Activated gamma-delta T cell (primary cell): ENCODE measurements around the gene NRG3.

Source experiments
- DNase-seq: peaks from one replicate; lab custom pipeline; 2025; lab: John Stamatoyannopoulos, UW
- total RNA-seq, 2 donors: gene quantifications; one replicate each; lab custom pipeline; 2026; lab: John Stamatoyannopoulos, UW

Gene NRG3
- 0 reads per million in 2 donors for total RNA-seq

DNA sequence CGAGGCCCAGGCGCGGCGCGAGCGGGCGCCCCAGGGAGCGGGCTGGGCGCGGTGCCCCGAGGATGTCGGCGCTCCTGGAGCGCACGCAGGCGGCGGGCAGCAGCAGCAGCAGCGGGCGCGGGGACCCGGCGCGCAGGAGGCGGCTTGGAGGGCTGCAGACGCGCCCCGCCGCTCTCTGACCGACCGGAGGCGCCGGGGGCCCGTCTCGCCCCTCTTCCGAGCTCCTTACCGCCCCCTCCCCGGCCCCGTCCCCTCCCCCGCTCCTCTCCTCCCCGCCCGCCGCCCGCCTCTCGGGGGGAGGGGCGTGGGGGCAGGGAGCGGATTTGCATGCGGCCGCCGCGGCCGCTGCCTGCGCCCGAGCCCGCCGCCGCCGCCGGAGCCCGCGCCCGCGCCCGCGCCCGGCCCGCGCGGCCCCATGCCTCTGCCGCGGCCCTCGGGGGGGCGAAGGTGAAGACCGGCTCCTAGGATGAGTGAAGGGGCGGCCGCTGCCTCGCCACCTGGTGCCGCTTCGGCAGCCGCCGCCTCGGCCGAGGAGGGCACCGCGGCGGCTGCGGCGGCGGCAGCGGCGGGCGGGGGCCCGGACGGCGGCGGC lies at the start of gene NRG3:
TSS of gene NRG3 (plus strand) at position 320 of the 592 bp plus-strand sequence.
- DNase-seq: no peak

DNA sequence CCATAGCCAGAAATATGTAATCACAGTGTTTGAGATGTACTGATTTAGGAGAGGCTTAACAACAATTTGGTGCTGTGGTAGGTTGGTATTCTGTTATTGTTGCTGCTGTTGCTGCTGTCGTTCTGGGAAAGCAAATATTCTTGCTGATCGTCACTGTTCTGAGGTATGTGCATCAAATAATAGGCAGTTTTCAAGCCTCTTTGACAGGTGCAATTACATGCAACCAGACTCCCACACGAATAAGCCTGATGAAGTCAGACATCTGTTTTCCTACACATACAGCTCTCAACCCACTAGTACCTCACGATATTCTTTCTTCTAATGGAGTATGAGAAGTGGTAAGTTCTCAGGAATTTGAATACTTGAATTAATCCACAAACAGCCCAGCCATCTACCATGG lies 46.7 kb upstream of the NRG3 start:
- DNase-seq: no peak

DNA sequence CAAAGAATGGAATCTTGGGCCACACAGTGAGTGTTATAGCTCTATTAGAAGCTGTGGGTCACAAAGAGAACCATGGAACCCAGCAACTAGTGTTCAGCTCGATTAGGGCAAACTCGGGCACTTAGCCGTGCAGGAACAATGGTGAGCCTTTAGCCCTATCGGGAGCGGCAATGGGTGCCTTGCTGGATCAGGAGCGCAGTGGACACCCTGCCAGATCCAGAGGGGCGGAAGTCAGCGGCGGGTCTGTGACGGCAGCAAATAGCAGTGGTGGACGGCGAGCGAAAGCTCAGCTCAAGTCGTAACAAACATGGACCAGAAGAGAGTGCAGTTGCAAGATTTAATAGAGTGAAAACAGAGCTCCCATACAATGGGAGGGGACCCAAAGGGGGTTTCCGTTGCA lies 43.9 kb upstream of the NRG3 start:
- DNase-seq: no peak

GRCh38 chr10:81838950-81839349 lies 36.0 kb upstream of the NRG3 start:
- DNase-seq: no peak

- DNase-seq: no peak
Observed at GRCh38 chr10:81843042-81843441, 32.0 kb upstream of the NRG3 start.

GRCh38 chr10:81847675-81848074 lies 27.3 kb upstream of the NRG3 start:
- no peak for DNase-seq

DNA sequence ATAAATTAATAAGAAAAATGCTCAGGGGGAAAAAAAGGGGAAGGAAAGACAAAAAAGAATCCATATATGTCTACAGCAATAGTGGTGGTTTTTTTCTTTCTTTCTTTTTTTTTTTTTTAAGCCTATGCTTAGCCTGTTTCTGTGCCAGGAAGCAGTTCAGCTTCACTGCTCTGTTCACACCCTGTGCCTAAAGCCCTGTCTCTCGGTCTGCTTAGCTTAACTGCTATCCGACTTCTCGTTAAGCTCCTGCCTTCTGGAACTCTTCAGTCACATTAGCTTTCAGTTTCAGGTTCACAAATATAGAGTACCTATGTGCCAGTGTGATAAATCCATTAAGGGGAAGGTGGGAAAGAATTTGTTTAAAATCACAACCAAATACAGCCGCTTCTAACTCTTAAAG lies 26.5 kb upstream of the NRG3 start:
- no peak for DNase-seq

DNA sequence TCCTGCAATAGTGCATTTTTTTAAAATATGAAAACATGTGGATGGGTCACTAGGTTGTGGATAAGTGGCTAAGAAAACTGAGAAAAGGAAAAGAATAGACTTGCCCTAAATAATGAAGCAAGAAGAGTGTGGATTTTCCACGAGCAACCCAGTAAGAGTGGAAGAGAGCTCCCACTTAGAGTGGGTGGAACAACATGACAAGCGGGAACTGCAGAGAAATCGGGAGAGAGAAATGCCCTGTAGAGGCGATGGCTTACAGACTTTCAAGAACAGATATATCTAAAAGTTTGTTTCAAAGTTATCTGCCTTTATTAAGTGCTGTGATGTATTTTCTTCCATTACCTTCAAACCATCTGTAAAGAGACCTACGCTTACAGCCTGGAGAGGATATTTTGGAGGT lies 26.1 kb upstream of the NRG3 start:
- no peak for DNase-seq

DNA sequence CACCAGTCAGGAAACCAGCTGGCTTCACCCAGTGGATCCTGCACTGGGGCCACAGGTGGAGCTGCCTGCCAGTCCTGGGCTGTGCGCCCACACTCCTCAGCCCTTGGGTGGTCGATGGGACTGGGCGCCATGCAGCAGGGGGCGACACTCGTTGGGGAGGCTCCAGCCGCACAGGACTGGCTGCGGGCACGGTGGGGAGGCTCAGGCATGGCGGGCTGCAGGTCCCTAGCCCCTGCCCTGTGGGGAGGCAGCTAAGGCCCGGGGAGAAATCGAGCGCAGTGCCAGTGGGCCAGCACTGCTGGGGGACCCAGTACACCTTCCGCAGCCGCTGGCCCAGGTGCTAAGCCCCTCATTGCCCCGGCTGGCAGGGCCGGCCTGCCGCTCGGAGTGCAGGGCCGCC lies 12.4 kb upstream of the NRG3 start:
- no peak for DNase-seq

GRCh38 chr10:81863771-81864170 lies 11.2 kb upstream of the NRG3 start:
- DNase-seq: no peak

DNA sequence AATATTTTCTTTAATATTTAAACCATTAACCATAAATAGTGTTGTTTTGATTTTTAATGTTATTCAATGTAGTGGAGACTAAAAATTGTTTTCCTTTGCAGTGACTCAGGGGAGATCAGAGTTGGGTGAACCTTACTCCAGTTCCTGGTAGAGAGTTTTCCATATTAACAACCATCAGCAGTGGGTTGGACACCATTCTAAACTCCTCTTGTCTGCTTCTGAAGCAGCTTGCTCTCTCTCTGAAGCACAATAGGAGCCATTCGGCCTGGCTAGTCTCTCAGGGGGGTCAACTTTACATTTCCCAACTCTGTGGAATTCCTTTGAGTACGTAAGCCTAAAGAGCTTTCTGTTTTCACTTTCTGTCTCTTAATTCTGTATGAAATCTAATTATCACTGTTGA lies 9.4 kb upstream of the NRG3 start:
- no peak for DNase-seq

- DNase-seq: no peak
Observed at GRCh38 chr10:81866753-81867152, 8.2 kb upstream of the NRG3 start.

DNA sequence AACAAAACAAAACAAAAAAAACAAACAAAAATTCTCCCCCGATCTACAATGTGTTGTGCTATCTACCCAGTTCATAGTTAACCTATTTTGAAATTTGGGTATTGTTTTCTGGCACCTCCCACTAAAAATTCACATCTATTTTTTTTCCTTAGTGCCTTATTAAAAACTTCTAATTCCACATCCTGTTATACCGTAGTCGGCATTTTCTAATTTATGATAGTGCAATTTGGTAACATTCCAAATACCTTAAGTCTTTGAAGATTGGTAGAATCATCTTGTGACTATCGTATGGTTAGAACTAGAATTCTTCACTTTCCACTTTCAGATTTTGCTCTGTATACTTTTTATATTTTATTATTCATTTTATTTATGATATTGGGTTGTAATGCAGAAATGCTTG lies 4.5 kb upstream of the NRG3 start:
- no peak for DNase-seq

- no peak for DNase-seq
Observed at GRCh38 chr10:81871558-81871957, 3.4 kb upstream of the NRG3 start.

DNA sequence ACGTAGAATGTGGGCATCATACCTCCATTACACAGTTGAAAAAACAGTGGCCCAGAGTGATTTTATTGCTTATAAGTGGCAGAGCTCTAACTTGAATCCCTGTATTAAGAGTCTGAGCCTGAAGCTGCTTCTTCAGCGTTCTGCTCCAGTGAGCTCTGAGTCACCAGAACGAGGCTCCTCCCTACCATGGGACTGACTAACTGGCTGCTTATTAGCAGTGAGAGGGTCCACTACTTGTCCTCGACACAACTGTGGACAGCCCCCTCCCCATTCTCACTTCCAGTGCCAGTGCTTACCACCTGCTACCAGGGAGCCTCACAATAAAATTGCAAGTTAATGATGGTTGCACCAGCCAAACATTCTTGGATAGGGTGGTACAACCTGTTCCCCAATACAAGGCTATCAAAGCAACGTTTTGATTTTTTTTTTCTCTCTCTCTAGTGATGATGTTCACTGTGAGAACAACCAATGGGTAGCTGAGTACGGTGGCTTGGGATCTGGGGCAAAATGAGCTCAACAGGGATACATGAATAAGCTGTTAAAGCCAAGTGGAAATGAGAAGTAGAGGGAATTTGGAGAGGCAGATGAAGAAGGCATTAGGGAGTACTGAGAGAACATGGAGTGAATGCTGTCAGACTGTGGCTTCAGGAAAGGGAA lies 2.7 kb upstream of the NRG3 start:
- no peak for DNase-seq

- DNase-seq: no peak
Observed at GRCh38 chr10:81873231-81873931, 1.6 kb upstream of the NRG3 start.

DNA sequence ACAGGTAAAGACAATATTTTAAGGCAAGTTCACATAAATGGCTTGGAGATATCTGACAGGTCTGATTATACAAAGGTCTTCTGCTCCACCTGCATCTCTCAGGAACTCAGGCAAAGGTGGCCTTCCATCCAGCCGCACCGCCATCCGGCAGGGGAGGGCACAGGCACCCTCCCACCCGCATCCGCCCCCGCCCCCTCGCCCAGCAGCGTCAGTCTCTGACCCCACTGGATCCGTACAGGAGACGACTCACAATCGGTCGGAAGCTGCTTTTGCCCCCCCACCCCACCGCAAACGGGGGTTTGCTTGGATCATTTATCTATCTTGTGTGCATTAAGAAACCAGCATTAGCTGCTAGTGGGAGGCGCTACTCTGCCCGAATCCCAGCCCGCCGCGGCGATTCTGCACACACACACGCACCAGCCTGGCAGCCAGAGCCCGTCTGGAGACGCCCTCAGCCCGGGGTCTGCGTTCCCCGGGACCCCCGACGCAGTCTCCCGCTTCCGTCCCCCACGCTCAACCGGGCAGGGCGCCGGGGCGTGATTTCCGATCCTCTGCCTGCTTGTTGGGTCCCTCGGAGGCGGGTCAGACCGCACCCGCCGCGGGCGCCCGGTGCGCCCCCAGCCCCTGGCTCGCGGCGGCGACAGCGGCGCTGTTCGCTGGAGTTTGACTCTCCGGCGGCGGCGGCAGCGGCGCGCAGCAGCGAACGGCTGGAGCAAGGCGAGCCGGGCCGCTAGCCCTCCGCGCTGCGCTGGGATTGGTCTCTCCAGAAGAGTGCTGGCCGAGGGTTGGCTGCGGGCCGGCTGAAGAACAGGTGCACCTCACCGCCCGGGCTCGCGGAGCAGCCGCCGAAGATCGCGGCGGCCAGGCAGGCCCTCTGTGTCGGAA lies 820 bp upstream of the NRG3 start:
- DNase-seq: no peak

DNA sequence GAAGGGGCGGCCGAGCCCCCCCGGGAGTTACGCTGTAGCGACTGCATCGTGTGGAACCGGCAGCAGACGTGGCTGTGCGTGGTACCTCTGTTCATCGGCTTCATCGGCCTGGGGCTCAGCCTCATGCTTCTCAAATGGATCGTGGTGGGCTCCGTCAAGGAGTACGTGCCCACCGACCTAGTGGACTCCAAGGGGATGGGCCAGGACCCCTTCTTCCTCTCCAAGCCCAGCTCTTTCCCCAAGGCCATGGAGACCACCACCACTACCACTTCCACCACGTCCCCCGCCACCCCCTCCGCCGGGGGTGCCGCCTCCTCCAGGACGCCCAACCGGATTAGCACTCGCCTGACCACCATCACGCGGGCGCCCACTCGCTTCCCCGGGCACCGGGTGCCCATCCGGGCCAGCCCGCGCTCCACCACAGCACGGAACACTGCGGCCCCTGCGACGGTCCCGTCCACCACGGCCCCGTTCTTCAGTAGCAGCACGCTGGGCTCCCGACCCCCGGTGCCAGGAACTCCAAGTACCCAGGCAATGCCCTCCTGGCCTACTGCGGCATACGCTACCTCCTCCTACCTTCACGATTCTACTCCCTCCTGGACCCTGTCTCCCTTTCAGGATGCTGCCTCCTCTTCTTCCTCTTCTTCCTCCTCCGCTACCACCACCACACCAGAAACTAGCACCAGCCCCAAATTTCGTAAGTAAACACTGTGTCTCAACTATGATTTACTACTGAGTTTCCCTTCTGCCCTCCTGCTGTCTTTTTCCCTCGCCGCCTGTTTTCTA lies 666 bp downstream of the NRG3 start:
- DNase-seq: no peak

DNA sequence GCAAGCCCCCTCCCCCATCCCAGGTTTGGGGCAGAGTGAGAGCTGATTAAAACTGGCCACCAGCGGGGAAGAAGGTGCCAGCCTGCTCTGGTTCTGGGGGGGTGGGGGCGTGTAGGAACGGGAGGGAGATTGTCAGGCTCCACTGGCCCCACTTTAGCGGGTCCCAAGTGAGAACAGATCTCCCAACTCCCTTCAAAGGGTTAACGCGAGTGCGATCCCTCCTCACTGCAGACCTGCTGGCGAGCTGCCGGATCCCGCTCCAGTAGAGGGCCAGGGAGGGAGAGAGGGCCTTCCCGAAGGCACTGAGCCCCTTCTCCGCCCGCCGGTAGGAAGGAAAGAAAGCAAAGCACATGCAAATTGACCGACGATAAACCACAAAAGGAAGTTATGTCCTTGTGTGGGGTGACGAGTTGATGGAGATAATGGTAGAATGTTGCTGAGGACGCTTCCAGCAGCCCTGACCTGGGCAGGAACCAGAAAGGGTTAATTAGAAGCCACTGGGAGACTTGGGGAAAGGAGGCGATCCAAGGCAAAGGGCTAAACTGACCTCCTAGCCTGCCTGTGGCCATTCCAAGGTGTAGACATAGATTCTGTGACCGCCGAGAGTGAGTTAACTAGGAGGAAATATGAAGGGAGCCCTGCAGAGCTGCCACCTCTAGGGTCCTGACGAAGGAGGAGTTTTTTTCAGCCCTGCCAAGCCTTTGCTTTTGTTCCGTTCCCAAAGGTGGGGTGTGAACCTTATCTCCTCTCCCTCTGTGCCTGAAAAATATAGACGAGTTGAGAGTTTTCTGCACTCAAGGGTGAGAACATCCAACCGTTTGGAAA lies 1.5 kb downstream of the NRG3 start:
- DNase-seq: no peak

- DNase-seq: no peak
Observed at GRCh38 chr10:81877596-81877995, 2.6 kb downstream of the NRG3 start.

DNA sequence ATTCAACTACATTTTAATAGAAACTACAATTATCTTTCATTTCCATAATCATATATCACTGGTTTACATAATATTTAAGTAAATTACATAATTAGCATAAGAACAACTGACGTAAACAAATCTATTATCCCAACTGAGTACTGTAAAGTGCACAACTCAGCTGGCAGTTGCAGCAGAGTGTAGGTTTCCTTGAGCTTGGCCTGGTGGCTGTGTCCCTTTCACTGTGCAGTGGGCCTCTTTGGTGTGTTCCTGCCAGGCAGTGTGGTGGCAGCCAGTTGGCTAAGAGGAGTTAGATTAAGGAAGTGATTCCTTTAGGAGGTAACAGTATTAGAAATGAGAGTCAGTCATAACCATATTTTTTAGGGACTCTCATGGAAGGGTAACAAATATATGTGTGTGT lies 7.0 kb downstream of the NRG3 start:
- DNase-seq: no peak
